ENCODE results near the gene GABBR2.

Gene GABBR2

DNA sequence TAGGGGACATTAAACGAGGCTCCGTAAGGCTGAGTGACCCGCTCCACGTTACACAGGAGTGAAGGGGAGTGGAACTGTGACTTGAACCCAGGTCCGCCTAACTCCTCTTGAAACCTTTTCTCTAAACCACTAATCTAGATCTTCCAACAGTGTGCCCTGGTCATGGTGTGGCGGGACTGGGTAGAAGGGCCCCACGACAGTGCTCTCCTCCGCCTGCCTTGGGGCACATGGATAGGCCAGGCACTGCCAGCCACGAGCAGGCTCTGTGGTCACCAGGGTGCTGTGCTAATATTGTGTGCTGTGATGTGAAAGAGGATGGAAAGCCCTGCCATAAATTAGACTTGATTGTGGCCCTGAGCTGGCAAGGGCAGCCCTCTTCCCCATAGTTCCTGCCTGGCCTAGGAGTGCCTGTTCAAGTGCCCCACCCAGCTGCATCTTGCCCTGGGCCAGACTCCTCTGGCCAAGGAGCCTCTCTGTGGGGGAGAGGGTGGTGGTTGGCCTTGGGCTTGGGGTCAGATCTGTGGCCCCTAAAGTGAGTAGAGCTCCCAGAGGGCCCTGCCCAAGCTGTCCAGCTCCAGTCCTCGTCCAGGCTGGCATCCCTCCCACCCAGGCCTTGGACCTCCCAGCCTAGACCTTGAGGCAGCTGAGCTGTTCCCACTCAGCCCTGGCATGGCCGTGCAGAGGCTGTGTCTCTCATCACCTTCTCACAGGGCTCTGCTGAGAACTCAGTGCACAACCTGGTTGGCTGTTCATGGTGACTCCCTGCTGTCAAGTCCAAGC, 385.5 kb downstream of the GABBR2 start:
- no peak for DNase-seq (ENCODE audit: low read depth, low spot score)

DNA sequence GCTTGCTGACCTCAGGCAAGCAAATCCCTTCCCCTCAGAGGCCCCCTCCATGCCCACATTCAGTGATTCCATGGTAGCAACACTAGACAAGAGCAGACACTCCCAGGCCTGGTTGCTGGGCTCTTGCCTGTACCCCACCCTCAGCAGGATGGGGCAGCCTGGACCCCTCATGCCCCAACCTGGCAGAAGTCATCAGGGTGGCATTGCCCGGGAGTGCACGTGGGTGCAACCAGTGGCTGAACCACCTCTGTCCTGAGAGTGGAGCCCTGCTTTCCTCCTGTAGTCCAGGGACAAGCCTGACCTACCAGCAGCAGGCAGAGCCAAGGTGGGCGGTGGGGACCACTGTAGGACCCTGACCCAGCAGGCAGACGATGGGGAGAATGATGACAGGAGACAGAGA, 387.5 kb downstream of the GABBR2 start:
- DNase-seq (ENCODE audit: low read depth, low spot score) = no peak

DNA sequence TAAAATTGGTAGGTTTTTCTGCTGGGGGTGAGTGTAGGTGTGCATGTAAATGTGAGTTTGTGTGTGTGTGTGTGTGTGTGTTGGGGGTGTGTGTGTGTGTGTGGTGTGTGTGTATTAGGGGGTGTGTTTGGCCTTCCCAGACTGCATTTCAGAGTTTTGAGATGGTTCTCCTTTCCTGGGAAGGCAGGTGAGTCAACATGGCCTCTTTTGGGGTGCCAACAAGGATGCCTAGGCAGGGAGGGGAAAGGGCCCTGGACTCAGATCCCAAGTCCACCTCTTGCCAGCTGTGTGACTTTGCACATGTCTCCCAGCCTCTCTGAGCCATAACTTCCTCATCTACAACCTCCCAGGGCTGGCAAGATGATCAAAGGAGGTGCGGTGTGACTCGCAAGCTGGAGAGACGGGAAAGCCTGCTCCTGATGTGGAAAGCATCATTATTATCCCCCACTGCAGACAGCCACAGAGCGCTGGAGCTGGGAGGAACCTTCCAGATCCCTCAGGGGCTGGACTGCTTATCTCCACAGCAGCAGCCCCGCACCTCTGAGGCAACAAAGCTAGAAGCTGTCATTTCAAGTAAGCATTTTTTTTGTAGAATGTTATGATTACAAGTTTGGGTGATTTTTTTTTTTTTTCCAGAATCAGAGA, 389.8 kb downstream of the GABBR2 start:
- DNase-seq (ENCODE audit: low read depth, low spot score) = no peak

DNA sequence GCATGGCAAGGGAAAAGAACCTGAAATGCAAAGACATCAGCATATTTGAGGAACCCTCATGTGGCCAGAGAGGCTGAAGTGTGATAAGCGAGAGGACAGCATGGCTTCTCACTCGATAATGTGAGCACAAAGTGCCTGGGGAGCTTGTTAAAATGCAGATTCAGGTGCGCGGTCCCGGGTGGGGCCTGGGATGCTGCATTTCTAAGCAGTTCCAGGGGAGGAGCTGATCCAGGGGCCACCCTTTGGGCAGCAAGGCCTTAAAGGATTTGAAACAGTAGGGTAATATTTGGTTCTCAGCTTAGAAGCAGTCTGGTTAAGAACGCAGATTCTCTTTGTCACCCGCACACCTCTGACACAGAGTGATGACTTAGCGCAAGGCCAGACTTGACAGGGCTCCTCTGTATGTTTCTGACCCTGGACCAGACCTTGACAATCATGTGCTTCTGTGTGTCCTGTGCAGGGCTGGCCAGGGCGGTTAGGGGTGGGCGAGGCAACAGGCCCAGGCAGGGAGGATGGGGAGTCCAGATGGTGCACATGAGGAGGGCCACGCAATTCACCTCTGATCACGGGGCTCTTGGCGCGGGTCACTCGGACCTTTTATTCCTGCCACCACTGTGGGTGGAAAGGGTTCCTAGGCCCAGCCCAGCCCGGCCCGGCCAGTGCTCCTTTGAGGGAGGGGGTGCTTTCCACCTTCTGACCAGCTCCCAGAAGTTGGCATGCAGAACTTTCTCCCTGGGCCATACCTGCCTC, 390.5 kb downstream of the GABBR2 start:
- DNase-seq (ENCODE audit: low read depth, low spot score) = no peak

DNA sequence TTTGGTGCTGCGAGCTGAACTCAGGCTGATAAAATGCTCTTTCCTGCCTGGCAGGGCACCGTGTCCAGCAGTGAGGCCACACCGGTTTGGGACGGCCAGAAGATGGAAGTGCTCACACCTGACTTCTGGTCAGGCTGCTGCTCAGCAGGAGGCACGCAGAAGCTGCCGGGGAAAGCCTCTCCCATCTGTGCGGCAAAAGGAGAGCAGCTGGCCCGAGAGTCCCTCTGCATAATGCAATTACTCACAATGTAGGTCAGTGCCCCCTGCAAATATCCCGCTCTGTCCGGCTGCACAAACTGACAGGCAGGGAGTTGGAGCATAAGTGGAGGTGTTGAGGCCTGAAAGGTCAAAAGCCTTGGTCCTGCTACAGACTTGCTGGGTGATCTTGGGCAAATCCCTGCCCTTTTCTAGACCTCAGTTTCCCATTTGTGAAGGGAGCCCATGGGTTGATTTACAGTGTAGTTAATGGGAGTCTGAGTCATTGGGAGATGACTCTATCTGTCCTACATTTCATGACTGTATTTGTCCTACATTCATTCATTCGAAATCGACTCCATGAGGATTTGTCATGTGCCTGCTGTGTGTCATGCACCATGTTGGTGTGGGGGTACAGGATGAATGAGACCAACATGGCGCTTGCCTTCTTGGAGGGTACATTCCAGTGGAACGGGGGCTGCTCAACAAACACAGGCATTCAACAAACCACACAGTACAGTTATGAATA, 391.4 kb downstream of the GABBR2 start:
- DNase-seq (ENCODE audit: low read depth, low spot score) = no peak

DNA sequence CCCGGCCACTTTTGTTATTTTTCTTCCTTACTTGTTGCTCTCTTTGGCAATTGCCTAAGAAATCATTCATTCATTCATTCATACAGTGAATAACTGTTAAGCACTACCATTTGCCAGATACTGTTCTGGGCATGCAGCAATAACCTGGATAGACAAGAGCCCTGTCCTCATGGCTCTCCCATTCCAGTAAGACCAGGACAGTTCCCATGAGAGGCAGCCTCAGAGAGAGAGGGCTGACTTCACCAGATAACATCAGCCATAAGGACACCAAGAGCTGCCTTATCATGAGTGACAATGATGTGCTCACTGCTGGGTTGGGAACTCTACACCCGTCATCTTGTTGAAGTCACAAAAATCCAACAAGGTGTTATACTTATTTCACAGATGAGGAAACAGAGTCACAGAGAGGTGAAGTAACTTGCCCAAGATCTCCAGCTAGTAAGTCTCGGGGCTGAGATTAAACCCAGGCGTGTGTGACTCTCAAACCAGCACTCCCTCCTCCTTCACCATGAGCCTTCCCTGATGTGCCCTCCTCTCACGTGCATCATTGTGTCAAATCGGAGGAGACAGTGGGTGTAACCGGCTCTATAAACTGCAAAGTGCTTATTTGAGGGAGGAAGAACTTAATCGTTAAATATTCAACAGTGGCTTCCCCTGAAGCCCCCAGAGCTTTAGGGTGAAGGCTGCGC, 392.1 kb downstream of the GABBR2 start:
- DNase-seq (ENCODE audit: low read depth, low spot score) = no peak

DNA sequence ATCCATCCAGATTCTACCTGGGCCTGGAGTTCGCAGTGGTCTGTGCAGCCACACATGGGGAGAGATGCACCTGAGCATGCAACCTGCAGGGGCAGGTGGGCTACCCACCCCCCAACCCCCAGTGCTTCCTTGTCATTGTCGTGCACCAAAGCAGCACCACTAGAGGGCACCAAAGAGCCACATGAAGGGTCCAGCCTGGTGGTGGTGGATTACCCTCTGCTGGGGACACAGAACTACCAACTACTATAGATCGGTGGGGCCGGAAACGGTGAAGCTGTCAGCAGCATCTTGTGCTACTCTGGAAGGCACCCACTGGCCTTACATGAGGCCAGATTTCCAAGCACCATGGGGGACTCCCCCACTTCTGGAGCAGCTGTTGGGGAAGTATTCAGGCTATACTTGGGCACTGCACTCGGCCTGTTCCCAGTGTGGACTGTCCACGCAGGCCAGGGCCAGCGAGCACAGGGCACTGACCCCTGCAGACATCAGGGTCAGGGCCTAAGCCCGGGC, 393.1 kb downstream of the GABBR2 start:
- peak; percentile 75 for DNase-seq (ENCODE audit: low read depth, low spot score)

DNA sequence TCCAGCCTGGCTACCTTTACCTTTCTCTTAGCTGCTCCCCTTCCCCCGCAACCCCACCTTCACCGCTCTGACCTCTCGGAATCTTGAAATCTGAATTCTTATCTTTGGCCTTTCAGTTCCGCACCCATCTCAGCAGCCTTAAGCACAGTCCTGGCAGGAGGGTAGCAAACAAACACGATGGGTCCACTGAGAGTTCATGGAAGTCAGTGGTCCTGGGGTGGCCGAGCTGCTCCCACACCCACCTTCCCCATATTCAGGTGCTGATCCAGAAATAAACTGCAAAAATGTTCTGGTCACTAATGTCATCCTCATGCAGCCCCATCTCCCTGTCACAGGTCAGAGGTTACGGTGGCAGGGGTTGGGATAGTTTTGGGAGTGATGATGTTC, 393.7 kb downstream of the GABBR2 start:
- no peak for DNase-seq (ENCODE audit: low read depth, low spot score)

DNA sequence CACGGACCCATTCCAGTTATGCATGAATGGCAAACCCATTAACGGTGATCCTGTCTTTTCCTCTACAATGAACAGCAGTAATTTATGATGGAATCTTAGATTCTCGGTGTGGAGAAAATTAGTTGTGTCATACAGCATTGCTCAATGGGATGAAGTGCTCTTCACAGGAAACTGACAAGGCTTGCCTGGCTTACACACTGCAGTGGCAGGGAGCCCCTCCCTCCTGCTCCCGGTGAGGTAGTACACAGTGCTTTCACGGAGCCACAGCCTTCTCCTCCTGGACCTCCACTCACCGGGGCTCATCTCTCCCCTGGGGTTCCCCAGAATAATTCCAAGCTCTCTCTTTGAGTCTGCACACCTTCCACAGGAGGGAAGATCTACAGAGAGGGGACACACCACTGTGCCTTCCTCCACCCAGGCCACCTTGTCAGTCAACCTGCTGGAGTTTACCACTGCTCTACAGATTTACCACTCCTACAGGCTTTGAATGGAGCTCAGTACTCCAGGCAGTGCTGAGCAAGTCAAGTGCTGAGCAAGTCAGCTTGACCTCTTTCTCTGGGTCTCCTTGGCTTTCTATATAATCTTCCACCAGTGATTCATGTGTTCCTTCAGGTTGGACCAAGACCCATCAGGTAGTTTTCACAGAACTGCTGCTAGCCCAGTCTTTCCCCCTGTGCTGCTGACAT, 394.2 kb downstream of the GABBR2 start:
- no peak for DNase-seq (ENCODE audit: low read depth, low spot score)

DNA sequence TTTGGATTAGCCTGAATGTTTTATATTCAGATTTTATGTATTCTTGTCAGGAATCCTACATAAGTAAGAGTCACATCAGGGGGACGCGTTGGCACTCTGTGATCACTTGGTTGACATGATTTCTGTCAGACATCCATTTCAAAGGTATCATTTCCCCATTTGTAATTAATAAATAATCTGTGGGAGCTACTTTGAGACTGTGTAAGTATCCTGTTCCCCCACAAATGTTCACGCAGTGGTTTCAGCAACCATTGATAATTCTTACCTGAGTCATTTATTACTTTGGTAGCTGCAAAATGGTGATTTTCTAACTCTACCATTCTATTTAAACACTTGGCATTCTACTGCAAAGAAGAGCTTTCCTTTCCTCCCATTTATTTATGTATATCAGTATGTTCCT, 396.4 kb downstream of the GABBR2 start:
- DNase-seq (ENCODE audit: low read depth, low spot score) = no peak

DNA sequence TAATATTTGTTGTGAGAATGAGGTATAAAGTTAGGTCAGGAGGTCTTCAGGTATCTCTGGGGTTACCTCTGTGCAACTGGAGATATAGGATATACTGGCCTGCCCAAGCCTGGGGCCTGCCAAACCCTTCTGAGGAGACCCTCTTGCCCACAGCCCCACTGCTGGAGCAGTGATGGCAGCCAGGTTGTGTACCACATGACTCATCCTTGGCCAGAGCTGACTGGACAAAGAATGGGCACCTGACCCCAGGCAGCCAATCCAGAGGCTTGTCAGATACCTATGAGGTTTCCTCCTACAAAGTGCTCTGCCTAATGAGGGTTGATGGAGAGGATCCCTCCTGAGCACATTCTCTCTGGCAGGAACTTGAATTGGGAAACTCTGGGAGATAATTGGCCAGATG, 397.2 kb downstream of the GABBR2 start:
- no peak for DNase-seq (ENCODE audit: low read depth, low spot score)

DNA sequence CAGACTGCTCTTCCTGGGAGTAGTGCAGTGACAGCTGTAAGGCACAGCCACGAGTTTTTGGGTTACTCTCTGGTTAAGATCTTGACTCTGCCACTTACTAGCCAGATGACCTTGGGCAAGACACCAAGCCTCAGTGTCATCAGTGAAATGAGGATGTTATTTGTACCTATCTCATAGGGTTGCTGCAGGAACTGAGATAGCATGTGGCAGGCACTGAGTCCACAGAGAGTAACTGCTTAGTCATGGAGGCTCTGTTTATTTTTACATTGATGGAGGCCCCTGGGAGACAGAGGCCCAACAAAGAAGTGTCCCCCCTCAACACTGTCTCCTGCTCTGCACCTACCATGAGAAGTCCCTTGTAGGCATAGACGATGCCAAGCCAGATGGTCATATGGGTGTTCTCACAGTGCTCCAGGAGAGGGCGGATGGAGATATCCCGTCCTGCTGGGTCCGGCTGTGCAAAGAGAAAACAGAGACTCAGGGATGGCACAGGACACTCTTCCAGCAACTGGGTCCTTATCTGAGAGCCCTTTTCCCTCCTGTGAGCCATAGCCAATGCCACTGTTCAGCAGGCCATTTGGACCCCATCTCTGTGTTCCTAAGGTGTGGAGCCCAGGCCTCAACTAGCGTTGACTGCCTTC, 397.9 kb downstream of the GABBR2 start:
- no peak for DNase-seq (ENCODE audit: low read depth, low spot score)

DNA sequence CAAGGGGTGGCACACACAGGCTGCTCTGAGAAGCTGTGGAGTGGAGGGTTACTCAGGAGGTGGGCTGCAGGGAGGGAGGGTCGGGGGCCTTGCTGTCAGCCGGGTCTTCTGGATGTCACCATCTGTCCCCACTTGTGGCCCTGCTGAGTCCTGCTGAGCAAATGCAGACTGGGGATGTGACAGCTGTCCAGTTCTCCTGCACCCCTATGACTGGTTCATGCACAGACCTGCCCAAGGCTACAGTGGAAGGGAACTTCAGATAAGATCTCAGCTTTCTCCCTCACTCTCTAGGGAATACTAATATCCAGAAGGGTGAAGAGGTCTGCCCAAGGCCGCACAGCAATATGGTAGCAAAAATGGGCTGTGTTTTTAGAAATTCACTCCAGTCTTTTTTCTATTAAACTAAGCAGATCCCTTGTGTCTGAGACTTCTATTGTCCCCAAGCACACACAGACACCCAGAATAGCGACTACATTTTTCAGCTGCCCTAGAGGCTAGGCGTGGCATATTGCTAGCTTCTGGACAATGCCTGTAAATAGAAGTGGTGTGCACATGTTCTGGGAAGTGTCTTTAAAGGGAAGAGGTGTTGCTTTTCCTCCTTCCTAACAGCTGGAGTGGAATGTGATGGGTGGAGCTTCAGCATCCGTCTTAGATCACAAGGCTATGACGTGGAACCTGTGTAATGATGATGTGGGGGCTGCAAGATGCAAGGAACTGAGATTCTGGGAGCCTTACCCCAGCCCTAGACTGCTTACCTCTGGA, 402.2 kb downstream of the GABBR2 start:
- no peak for DNase-seq (ENCODE audit: low read depth, low spot score)

DNA sequence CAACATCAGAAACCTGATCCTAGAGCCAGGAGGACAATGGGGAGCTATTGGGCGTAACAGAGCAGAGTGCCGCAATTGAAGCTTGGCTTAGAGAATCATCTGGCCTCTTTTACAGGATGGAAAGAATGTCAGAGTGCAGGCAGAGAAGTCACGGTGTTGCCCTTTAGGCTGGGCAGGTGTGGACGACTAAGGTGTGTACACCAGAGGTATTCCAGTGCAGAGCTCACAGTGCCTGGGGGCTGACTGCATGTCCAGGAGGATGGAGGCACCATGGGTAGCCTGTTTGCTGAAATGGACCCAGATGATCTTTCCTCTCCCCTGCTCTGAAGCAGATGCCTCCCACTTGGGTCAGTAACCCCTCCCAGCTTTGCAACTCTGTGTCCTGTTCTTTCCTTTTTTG, 404.4 kb downstream of the GABBR2 start:
- no peak for DNase-seq (ENCODE audit: low read depth, low spot score)

DNA sequence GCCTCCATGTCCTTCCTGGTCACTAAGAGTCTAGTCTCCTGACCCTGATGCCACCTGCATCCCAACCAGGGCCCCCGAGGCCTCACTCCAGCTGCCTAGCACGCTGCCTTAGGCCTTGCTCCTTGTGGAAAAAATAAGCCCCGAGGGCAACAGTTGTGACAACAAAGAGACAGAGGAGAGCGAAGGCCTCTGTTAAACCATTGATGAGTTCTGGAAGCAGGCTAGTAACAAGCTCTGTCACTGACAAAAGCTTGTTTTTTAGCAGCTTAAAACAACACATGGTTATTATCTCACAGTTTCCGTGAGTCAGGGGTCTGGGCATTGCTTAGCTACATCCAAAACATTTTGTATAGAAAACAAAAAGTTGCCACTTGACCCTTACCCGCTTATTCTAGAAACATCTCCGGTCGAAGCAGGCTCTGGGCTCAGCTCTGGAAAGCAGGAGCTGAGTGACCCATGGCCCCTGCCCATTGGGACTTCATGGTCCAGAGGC, 405.1 kb downstream of the GABBR2 start:
- no peak for DNase-seq (ENCODE audit: low read depth, low spot score)

DNA sequence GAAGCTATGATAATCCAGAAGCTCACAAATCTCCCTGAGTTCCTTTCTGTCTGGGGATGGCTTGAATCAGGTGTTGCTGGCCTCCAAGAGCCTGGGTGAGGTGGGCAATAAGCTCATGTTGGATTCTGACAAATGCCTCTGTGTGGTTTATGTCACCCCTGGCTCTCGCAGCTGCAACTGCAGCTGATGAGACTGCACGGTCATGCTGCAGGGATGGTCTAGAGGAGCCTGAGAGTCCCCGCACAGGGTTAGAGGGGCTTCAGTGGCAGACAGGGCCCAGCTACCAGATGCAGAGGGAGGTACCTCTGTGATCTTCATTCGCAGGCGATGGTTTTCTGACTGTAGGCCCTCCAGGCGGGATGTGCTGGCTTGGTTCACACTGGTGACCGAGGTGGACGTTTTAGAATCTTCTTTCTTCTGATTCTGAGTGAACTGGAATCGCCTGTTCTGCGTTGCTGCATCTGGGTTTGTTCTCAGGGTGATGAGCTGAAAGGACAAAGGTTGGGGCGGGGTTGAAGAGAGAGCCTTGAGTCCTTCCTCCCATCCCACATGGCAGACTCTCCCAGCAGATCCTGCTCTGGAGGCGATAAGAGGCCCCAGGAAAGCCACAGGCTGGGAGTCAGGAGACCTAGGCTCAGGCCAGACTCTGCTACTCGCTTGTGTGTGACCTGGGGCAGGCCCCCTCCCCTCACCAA, 405.6 kb downstream of the GABBR2 start:
- no peak for DNase-seq (ENCODE audit: low read depth, low spot score)

DNA sequence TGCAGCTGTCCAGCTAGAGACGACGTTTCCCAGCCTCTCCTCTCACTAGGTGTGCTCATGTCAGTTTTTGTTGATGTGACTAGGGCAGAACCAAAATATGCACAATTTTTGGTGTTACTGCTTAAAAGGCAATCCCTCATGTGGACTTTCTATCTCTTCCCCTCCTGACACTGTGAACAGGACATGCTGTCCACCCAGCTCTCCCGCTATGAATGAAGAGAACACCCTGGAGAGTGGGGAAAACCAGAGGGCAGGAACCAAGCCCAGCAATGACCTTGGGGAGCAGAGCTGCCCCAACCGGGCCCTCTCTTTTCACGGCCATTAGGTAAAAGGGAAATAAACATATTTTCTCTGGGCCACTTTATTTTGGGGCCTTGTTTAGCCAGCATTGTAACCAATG, 406.6 kb downstream of the GABBR2 start:
- DNase-seq (ENCODE audit: low read depth, low spot score) = no peak

DNA sequence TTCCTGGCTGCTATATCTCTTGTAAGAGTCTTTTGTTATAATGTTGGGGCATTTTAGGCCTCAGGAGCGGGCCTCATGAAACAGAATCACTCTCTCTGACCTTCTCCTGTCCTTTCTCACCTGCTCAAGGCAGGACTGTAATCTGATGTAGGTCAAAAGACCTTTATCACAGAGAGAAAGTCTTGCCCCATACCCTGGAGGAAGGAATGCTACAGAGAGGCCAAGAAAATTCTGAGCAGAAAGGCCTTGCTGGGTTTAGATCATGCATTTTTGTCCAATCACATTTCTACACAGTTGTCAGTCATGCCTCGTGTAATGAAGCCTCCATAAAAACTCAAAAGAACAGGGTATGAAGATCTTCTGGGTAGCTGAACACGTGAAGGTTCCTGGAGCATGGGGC, 408.1 kb downstream of the GABBR2 start:
- no peak for DNase-seq (ENCODE audit: low read depth, low spot score)

DNA sequence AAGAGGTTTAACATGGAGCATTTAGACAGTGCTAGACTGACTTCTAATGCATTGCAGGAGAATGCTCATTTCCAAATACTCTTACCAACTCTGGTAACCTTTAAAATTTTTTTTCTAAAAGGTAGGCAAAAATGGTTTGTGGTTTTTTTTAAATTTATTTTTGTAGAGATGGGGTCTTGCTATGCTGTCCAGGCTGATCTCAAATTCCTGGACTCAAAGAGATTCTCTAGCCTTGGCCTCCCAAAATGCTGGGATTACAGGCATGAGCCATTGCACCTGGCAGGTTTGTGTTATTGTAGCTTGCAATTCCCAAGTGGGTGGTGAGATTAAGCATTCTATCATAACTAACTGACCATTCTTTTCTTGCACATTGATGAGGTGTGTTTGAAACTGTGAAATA, 410.3 kb downstream of the GABBR2 start:
- no peak for DNase-seq (ENCODE audit: low read depth, low spot score)
